ENCODE data around the gene FLYWCH1. TPM values are rescaled to one million over a fixed set of nuclear protein-coding genes. Genes with fewer than 3 reads are reported as not detected.

FLYWCH1 gene
- total and polyA plus RNA-seq, 10 of the 15 experiments (the other 5 are each of a cell fraction or from before 2014, with no cell fraction given) = 0.47 to 33.8 (median 11.2) TPM

DNA sequence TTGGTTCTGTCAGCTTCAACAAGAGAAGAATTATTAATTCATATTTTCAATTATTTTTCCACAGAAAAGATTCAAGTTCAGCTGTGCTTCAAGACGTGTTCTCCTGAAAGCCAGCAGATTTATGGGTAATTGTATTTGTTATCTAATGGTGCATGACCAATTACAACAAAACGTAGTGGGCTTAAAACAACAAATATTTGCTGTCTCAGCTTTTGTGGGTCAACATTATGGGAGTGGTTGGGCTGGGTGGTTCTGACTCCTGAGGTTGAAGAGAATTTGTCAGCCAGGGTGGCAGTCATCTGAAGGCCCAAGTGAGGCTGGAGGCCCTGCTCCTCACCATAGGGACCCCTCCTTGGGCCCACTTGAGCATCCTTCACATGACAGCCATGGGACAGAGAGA is 28.2 kb downstream of the FLYWCH1 start:
- peaks cover 5% of the 10 kb centered on the region; the same call in 1 of the 2 replicates for H3K4me1 ChIP-seq (ENCODE audit: control insufficient read depth, insufficient read depth, low read length)
- ChIA-PET POLR2A (interaction anchor here (0.6 kb wide), 1 partner anchor 13 kb away, joined by 3 read pairs; no protein-coding TSS in a partner anchor), CTCF (interaction anchor here (1.0 to 2.5 kb wide), 4 partner anchors 13 to 101 kb away, joined by 3 to 14 read pairs (median 4); no protein-coding TSS in a partner anchor), RAD21 (ENCODE audit: unreplicated experiment) (no interaction called here), SMC1A (ENCODE audit: uncharacterized antibody, unreplicated experiment) (interaction anchor here (1.0 kb wide), 1 partner anchor 20 kb away, joined by 3 read pairs; no protein-coding TSS in a partner anchor)
- no peaks in the 10 kb centered on the region for H4K20me1 ChIP-seq (ENCODE audit: control insufficient read depth, insufficient read depth)
- H3K9ac ChIP-seq (ENCODE audit: control insufficient read depth, insufficient read depth, low read length) = no peak overlapping the region
- H3K4me2 ChIP-seq (ENCODE audit: control insufficient read depth, insufficient read depth) = no peak overlapping the region
- no peaks in the 10 kb centered on the region for H3K79me2 ChIP-seq (ENCODE audit: control insufficient read depth, insufficient read depth, low read length)
- TF ChIP-seq PAX8 (IDR thresholded peaks at IDR 0.05) (no peak), SIX5 (IDR thresholded peaks at IDR 0.05; ENCODE audit: low read depth, low read length, severe bottlenecking) (no peak), EED (IDR thresholded peaks at IDR 0.05; ENCODE audit: low read depth) (no peak), ETV6 (conservative IDR thresholded peaks at IDR 0.05 in 1 of 2, IDR thresholded peaks at IDR 0.05 in 1 of 2; ENCODE audit: borderline replicate concordance in 1 of 2, low read depth in 1 of 2) (no peak), MEF2A (IDR thresholded peaks at IDR 0.05; ENCODE audit: insufficient read depth, low read depth, low read length) (no peak), KDM1A (IDR thresholded peaks at IDR 0.05; ENCODE audit: borderline replicate concordance) (no peak), BACH1 (IDR thresholded peaks at IDR 0.05; ENCODE audit: borderline replicate concordance) (no peak), STAT3 (IDR thresholded peaks at IDR 0.05; ENCODE audit: low read depth, low read length) (no peak), SIN3A (IDR thresholded peaks at IDR 0.05; ENCODE audit: low read depth, low read length) (no peak), STAT1 (conservative IDR thresholded peaks at IDR 0.05) (no peak), SRF (IDR thresholded peaks at IDR 0.05; ENCODE audit: low read depth in 2 of 2, low read length in 2 of 2) (no peak), HDGF (IDR thresholded peaks at IDR 0.05) (no peak)
- TF ChIP-seq, protein P1, sequence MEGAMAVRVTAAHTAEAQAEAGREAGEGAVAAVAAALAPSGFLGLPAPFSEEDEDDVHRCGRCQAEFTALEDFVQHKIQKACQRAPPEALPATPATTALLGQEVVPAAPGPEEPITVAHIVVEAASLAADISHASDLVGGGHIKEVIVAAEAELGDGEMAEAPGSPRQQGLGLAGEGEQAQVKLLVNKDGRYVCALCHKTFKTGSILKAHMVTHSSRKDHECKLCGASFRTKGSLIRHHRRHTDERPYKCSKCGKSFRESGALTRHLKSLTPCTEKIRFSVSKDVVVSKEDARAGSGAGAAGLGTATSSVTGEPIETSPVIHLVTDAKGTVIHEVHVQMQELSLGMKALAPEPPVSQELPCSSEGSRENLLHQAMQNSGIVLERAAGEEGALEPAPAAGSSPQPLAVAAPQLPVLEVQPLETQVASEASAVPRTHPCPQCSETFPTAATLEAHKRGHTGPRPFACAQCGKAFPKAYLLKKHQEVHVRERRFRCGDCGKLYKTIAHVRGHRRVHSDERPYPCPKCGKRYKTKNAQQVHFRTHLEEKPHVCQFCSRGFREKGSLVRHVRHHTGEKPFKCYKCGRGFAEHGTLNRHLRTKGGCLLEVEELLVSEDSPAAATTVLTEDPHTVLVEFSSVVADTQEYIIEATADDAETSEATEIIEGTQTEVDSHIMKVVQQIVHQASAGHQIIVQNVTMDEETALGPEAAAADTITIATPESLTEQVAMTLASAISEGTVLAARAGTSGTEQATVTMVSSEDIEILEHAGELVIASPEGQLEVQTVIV (IDR thresholded peaks at IDR 0.05; ENCODE audit: borderline replicate concordance, partially characterized antibody) = no peak
- TF ChIP-seq, protein P2, sequence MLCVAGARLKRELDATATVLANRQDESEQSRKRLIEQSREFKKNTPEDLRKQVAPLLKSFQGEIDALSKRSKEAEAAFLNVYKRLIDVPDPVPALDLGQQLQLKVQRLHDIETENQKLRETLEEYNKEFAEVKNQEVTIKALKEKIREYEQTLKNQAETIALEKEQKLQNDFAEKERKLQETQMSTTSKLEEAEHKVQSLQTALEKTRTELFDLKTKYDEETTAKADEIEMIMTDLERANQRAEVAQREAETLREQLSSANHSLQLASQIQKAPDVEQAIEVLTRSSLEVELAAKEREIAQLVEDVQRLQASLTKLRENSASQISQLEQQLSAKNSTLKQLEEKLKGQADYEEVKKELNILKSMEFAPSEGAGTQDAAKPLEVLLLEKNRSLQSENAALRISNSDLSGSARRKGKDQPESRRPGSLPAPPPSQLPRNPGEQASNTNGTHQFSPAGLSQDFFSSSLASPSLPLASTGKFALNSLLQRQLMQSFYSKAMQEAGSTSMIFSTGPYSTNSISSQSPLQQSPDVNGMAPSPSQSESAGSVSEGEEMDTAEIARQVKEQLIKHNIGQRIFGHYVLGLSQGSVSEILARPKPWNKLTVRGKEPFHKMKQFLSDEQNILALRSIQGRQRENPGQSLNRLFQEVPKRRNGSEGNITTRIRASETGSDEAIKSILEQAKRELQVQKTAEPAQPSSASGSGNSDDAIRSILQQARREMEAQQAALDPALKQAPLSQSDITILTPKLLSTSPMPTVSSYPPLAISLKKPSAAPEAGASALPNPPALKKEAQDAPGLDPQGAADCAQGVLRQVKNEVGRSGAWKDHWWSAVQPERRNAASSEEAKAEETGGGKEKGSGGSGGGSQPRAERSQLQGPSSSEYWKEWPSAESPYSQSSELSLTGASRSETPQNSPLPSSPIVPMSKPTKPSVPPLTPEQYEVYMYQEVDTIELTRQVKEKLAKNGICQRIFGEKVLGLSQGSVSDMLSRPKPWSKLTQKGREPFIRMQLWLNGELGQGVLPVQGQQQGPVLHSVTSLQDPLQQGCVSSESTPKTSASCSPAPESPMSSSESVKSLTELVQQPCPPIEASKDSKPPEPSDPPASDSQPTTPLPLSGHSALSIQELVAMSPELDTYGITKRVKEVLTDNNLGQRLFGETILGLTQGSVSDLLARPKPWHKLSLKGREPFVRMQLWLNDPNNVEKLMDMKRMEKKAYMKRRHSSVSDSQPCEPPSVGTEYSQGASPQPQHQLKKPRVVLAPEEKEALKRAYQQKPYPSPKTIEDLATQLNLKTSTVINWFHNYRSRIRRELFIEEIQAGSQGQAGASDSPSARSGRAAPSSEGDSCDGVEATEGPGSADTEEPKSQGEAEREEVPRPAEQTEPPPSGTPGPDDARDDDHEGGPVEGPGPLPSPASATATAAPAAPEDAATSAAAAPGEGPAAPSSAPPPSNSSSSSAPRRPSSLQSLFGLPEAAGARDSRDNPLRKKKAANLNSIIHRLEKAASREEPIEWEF (IDR thresholded peaks at IDR 0.05; ENCODE audit: insufficient replicate concordance, low read depth, low read length) = no peak
- TF ChIP-seq, protein P3, sequence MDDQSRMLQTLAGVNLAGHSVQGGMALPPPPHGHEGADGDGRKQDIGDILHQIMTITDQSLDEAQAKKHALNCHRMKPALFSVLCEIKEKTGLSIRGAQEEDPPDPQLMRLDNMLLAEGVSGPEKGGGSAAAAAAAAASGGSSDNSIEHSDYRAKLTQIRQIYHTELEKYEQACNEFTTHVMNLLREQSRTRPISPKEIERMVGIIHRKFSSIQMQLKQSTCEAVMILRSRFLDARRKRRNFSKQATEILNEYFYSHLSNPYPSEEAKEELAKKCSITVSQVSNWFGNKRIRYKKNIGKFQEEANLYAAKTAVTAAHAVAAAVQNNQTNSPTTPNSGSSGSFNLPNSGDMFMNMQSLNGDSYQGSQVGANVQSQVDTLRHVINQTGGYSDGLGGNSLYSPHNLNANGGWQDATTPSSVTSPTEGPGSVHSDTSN (IDR thresholded peaks at IDR 0.05; ENCODE audit: insufficient replicate concordance, low read depth, low read length) = no peak
- intact Hi-C loops (cut with micrococcal nuclease; ENCODE audit: unreplicated experiment) (no loop called here), in situ Hi-C loops (cut with MboI) (no loop called here)
- no peak overlapping the region for H2AFZ ChIP-seq (ENCODE audit: control insufficient read depth, low read depth, low read length)
- peaks cover 10 to 15% of the 10 kb centered on the region in 2 experiments; a peak in 3 of 4 replicates for H3K36me3 ChIP-seq (ENCODE audit: control insufficient read depth in 2 of 2, insufficient read depth in 2 of 2, low read length in 1 of 2)
- no peaks in the 10 kb centered on the region for H3K9me3 ChIP-seq (replicated peaks; ENCODE audit: control insufficient read depth, insufficient read depth, low read length)
- DNase-seq (ENCODE audit: low read depth, low spot score) (no peak), ATAC-seq (no peak), FAIRE-seq (no peak)
- BruUV-seq (replicated peaks) = no TSS peak
- no peak overlapping the region for H3K4me3 ChIP-seq
- H3K27me3 ChIP-seq (replicated peaks in 1 of 2; ENCODE audit: control insufficient read depth in 2 of 2, insufficient read depth in 2 of 2, low read length in 1 of 2) = no peaks in the 10 kb centered on the region
- no peak overlapping the region for H3K27ac ChIP-seq (ENCODE audit: control insufficient read depth, insufficient read depth)
- WGBS (ENCODE audit: insufficient coverage, insufficient replicate concordance, low lambda C conversion rate, missing lambda C conversion rate) = 92% methylated on average over 2 of the region's 2 CpGs
